IMR-90 (cell line): ENCODE data around the gene BCO2. TPM values are rescaled to one million over a fixed set of nuclear protein-coding genes. Genes with fewer than 3 reads are reported as not detected.

Experiments used
- ATAC-seq: fragments of 200-7000 bp; cut with Tn5 transposase; 2 replicates; pipeline ENCODE4 v1.9.1; 2020; ENCODE audit warnings: low read depth, mild to moderate bottlenecking, moderate library complexity
- BruUV-seq: library from RNA; stranded (reverse); fragments of 400-500 nt; replicated peaks from 2 replicates; lab custom pipeline; 2021; lab: Mats Ljungman, UMichigan
- CTCF ChIA-PET: fragments of 300-600 bp; formaldehyde crosslinking; extraction: SDS; loops from one replicate; lab custom pipeline; 2021; ENCODE audit warnings: antibody characterized with exemption; lab: Yijun Ruan, JAX
- POLR2A ChIA-PET: fragments of 300-600 bp; sonication (Branson Sonifier 250); formaldehyde crosslinking; loops from one replicate; lab custom pipeline; 2022; ENCODE audit warnings: antibody characterized with exemption; ENCODE audit not compliant: unreplicated experiment; lab: Charles Lee
- DNase-seq: peaks from one replicate; pipeline ENCODE4 v3.0.0; 2013
- H2AFZ ChIP-seq: replicated peaks from 2 replicates; pipeline ENCODE3; 2013; ENCODE audit warnings: low read length, mild to moderate bottlenecking; ENCODE audit not compliant: poor library complexity
- H2AK5ac ChIP-seq: 2 replicates; pipeline ENCODE4 v1.6.1; 2013; ENCODE audit warnings: low read depth, low read length, inconsistent platforms
- H2AK9ac ChIP-seq: replicated peaks from 2 replicates; pipeline ENCODE3; 2013; ENCODE audit warnings: mild to moderate bottlenecking, low read depth, low read length, moderate library complexity; ENCODE audit not compliant: poor library complexity
- H2BK120ac ChIP-seq: 2 replicates; pipeline ENCODE4 v1.6.1; 2013; ENCODE audit warnings: low read depth, low read length, inconsistent platforms
- H2BK15ac ChIP-seq: 3 replicates; pipeline ENCODE4 v1.6.1; 2013; ENCODE audit warnings: low read depth, low read length, inconsistent platforms
- H2BK20ac ChIP-seq: 2 replicates; pipeline ENCODE4 v1.6.1; 2013; ENCODE audit warnings: low read depth, mild to moderate bottlenecking, inconsistent platforms, low read length, moderate library complexity
- H2BK5ac ChIP-seq: 2 replicates; pipeline ENCODE4 v1.6.1; 2013; ENCODE audit warnings: mild to moderate bottlenecking, low read depth, low read length, inconsistent platforms; ENCODE audit not compliant: poor library complexity, severe bottlenecking
- H3K14ac ChIP-seq: replicated peaks from 2 replicates; pipeline ENCODE4 v1.6.1; 2013; ENCODE audit warnings: low read depth, low read length, inconsistent platforms
- H3K18ac ChIP-seq: 2 replicates; pipeline ENCODE4 v1.6.1; 2013; ENCODE audit warnings: low read depth, low read length, control low read depth
- H3K23ac ChIP-seq: 2 replicates; pipeline ENCODE4 v1.6.1; 2013; ENCODE audit warnings: low read depth, low read length, inconsistent platforms
- H3K27ac ChIP-seq: 2 replicates; pipeline ENCODE4 v1.5.1; 2013; ENCODE audit warnings: mild to moderate bottlenecking, control low read depth, low read length; ENCODE audit not compliant: insufficient read depth
- H3K27me3 ChIP-seq: 2 replicates; pipeline ENCODE4 v1.6.1; 2013; ENCODE audit warnings: low read length; ENCODE audit not compliant: control insufficient read depth, insufficient read depth
- H3K36me3 ChIP-seq: 2 replicates; pipeline ENCODE4 v1.6.1; 2013; ENCODE audit warnings: low read length, mixed read lengths; ENCODE audit not compliant: control insufficient read depth, insufficient read depth
- H3K4ac ChIP-seq: 2 replicates; pipeline ENCODE4 v1.6.1; 2013; ENCODE audit warnings: low read depth, low read length, inconsistent platforms
- H3K4me1 ChIP-seq: 2 replicates; pipeline ENCODE4 v1.6.1; 2013; ENCODE audit warnings: low read length, mixed read lengths; ENCODE audit not compliant: control insufficient read depth, insufficient read depth
- H3K4me2 ChIP-seq: 2 replicates; pipeline ENCODE4 v1.6.1; 2013; ENCODE audit warnings: low read depth, mild to moderate bottlenecking, control low read depth, low read length, moderate library complexity
- H3K4me3 ChIP-seq: 2 replicates; pipeline ENCODE4 v1.5.1; 2013; ENCODE audit warnings: low read depth, mild to moderate bottlenecking, control low read depth, low read length, moderate library complexity; ENCODE audit not compliant: insufficient read depth
- H3K56ac ChIP-seq: 2 replicates; pipeline ENCODE4 v1.6.1; 2013; ENCODE audit warnings: low read length, inconsistent platforms; ENCODE audit not compliant: insufficient read depth; ENCODE audit errors: extremely low read depth
- H3K79me1 ChIP-seq, 2 experiments: 2 replicates each; pipeline ENCODE4 v1.6.1; 2013; ENCODE audit warnings: low read length in 2 of 2, inconsistent platforms in 1 of 2, low read depth in 1 of 2
- H3K9ac ChIP-seq: 2 replicates; pipeline ENCODE4 v1.6.1; 2013; ENCODE audit warnings: low read depth, low read length, control low read depth
- H3K9me1 ChIP-seq: 2 replicates; pipeline ENCODE4 v1.6.1; 2013; ENCODE audit warnings: low read length, inconsistent platforms; ENCODE audit not compliant: insufficient read depth
- H3K9me3 ChIP-seq: 2 replicates; pipeline ENCODE4 v1.6.1; 2013; ENCODE audit warnings: low read length; ENCODE audit not compliant: control insufficient read depth, insufficient read depth
- H4K20me1 ChIP-seq: 2 replicates; pipeline ENCODE4 v1.6.1; 2013; ENCODE audit warnings: low read length, inconsistent platforms; ENCODE audit not compliant: insufficient read depth
- H4K5ac ChIP-seq: 2 replicates; pipeline ENCODE4 v1.6.1; 2013; ENCODE audit warnings: mild to moderate bottlenecking, low read depth, low read length, control low read depth
- H4K8ac ChIP-seq, 2 experiments: 2 replicates each; pipeline ENCODE4 v1.6.1; 2013; ENCODE audit warnings: low read depth in 2 of 2, low read length in 2 of 2, control low read depth in 1 of 2, inconsistent platforms in 1 of 2
- H4K91ac ChIP-seq: 2 replicates; pipeline ENCODE4 v1.6.1; 2013; ENCODE audit warnings: low read depth, low read length, inconsistent platforms; ENCODE audit not compliant: insufficient read depth
- BHLHE40 ChIP-seq: fragments of 150-350 bp; IDR thresholded peaks from 2 replicates; pipeline ENCODE4 v1.6.1; 2016; ENCODE audit warnings: mild to moderate bottlenecking, low read depth, low read length
- CEBPB ChIP-seq: IDR thresholded peaks from 2 replicates; pipeline ENCODE4 v1.6.1; 2012; ENCODE audit warnings: low read depth, low read length, improper control_type of control experiment
- CHD1 ChIP-seq: IDR thresholded peaks from 2 replicates; pipeline ENCODE4 v1.6.1; 2012; ENCODE audit warnings: low read depth, low read length, improper control_type of control experiment
- ELK1 ChIP-seq: fragments of 150-350 bp; IDR thresholded peaks from 2 replicates; pipeline ENCODE4 v1.6.1; 2016; ENCODE audit warnings: low read depth, mild to moderate bottlenecking, low read length, moderate library complexity, borderline replicate concordance
- FOS ChIP-seq: fragments of 150-350 bp; IDR thresholded peaks from 2 replicates; pipeline ENCODE4 v1.6.1; 2016; ENCODE audit warnings: low read depth, low read length
- MAFK ChIP-seq: IDR thresholded peaks from 2 replicates; pipeline ENCODE4 v1.6.1; 2012; ENCODE audit warnings: low read depth, low read length, improper control_type of control experiment
- MAZ ChIP-seq: IDR thresholded peaks from 2 replicates; pipeline ENCODE4 v1.6.1; 2012; ENCODE audit warnings: low read depth, mild to moderate bottlenecking, low read length, improper control_type of control experiment, moderate library complexity, borderline replicate concordance
- MXI1 ChIP-seq: IDR thresholded peaks from 2 replicates; pipeline ENCODE4 v1.6.1; 2012; ENCODE audit warnings: low read depth, mild to moderate bottlenecking, low read length, moderate library complexity, borderline replicate concordance
- NFE2L2 ChIP-seq: fragments of 150-350 bp; IDR thresholded peaks from 2 replicates; pipeline ENCODE4 v1.6.1; 2016; ENCODE audit warnings: low read depth, mild to moderate bottlenecking, low read length
- POLR2A ChIP-seq: IDR thresholded peaks from 2 replicates; pipeline ENCODE4 v1.6.1; 2012; ENCODE audit warnings: mild to moderate bottlenecking, low read depth, low read length
- RAD21 ChIP-seq: IDR thresholded peaks from 2 replicates; pipeline ENCODE4 v1.6.1; 2012; ENCODE audit warnings: low read length, improper control_type of control experiment
- RCOR1 ChIP-seq: IDR thresholded peaks from 2 replicates; pipeline ENCODE4 v1.6.1; 2012; ENCODE audit warnings: mild to moderate bottlenecking, low read length, improper control_type of control experiment; ENCODE audit not compliant: insufficient replicate concordance
- RFX5 ChIP-seq: IDR thresholded peaks from 2 replicates; pipeline ENCODE4 v1.8.0; 2012; ENCODE audit warnings: low read depth, mild to moderate bottlenecking, low read length, moderate library complexity
- SMC3 ChIP-seq: fragments of 150-350 bp; IDR thresholded peaks from 2 replicates; pipeline ENCODE4 v1.6.1; 2016; ENCODE audit warnings: low read depth, mild to moderate bottlenecking, antibody characterized with exemption, low read length, moderate library complexity
- WGBS, 2 experiments: methylation state at CpG; one replicate each; pipeline versions ENCODE4 v1.1.5 to v1.1.7; 2013; ENCODE audit warnings: missing lambda C conversion rate in 2 of 2; ENCODE audit not compliant: insufficient read length in 1 of 2; ENCODE audit errors: extremely low coverage in 2 of 2; 5-methylcytosine and 5-hydroxymethylcytosine counted together
- dilution Hi-C: fragments of 300-500 bp; cut with HindIII; formaldehyde crosslinking; loops from one replicate; pipeline ENCODE4 v1.14.3; 2018; ENCODE audit warnings: low sequenced_read_pairs; ENCODE audit not compliant: unreplicated experiment
- in situ Hi-C: fragments of 300-500 bp; cut with MboI; formaldehyde crosslinking; loops from 3 replicates; pipeline ENCODE4 v1.14.3; 2019; ENCODE audit warnings: low sequenced_read_pairs, inconsistent platforms, mixed read lengths
- intact Hi-C: fragments of 100-400 bp; cut with micrococcal nuclease; formaldehyde crosslinking; loops from 2 replicates; pipeline ENCODE4 v1.10.0; 2022
- polyA plus RNA-seq, 3 experiments: library from polyadenylated mRNA; depleted of rRNA; stranded (reverse); fragments of >200 nt; gene quantifications; 2 replicates each; pipeline ENCODE4 v1.2.3, GENCODE V29; 2012; ENCODE audit warnings: low replicate concordance in 1 of 3
- total RNA-seq: library from RNA; depleted of rRNA; stranded (reverse); fragments of >200 nt; gene quantifications from 2 replicates; pipeline ENCODE4 v1.2.3, GENCODE V29; 2012
- TF ChIP-seq, protein P1 (sequence below): conservative IDR thresholded peaks from 2 replicates; pipeline ENCODE4 v1.5.1; 2012; ENCODE audit warnings: mild to moderate bottlenecking, low read depth, low read length, improper control_type of control experiment
- TF ChIP-seq, protein P2 (sequence below): fragments of 150-350 bp; IDR thresholded peaks from 2 replicates; pipeline ENCODE4 v1.6.1; 2017; ENCODE audit warnings: mild to moderate bottlenecking, antibody characterized with exemption, low read length, low read depth

The BCO2 gene
- total and polyA plus RNA-seq, 2 of the 4 experiments (the other 2 are of a cell fraction), result 0.18 to 0.68 TPM

- H2BK120ac ChIP-seq, result no peak overlapping the region
- H3K4ac ChIP-seq, result no peak overlapping the region
- H3K9me1 ChIP-seq, result no peaks in the 10 kb centered on the region
- H3K79me1 ChIP-seq, result no peaks in the 10 kb centered on the region
- BruUV-seq, result no TSS peak
- no CpG with 5 or more reads among the region's 4 CpGs for WGBS, 2 experiments
- POLR2A ChIA-PET, result no interaction called here
- ATAC-seq (peak; percentile 38), DNase-seq (no peak)
- dilution Hi-C loops, result no loop called here
- peak overlapping the region; percentile 81 for H2AFZ ChIP-seq
- H3K27ac ChIP-seq, result no peak overlapping the region
- H3K56ac ChIP-seq, result no peak overlapping the region
- no peak overlapping the region for H4K91ac ChIP-seq
- peaks cover 3% of the 10 kb centered on the region; the same call in 1 of the 2 replicates for H3K27me3 ChIP-seq
- H3K9ac ChIP-seq, result peak overlapping the region; percentile 18; the same call in 1 of the 2 replicates
- H4K8ac ChIP-seq, result 0 out of 4 replicates have a peak overlapping the region, but pooled peaks of 1 of the 2 experiments have one; percentile 7
- peaks cover 4% of the 10 kb centered on the region; the same call in 1 of the 2 replicates for H3K4me1 ChIP-seq
- H4K5ac ChIP-seq, result no peak overlapping the region
- H3K23ac ChIP-seq, result no peak overlapping the region
- no peak overlapping the region for H2AK9ac ChIP-seq
- no peaks in the 10 kb centered on the region for H3K9me3 ChIP-seq
- no peaks in the 10 kb centered on the region for H3K36me3 ChIP-seq
- H2BK5ac ChIP-seq, result no peak overlapping the region
- no peaks in the 10 kb centered on the region for H4K20me1 ChIP-seq
- H2BK15ac ChIP-seq, result no peak overlapping the region; the same call in 2 of the 3 replicates
- no peak overlapping the region for H2BK20ac ChIP-seq
- no peak overlapping the region for H3K18ac ChIP-seq
- no peak overlapping the region for H2AK5ac ChIP-seq
- H3K4me2 ChIP-seq, result peak overlapping the region; percentile 93
- intact Hi-C loops, result loop anchor here (1.0 to 5.0 kb wide), 4 partner anchors 37 to 101 kb away; partner anchors contain the start of genes NKAPD1, PIH1D2, SDHD and TIMM8B
- CTCF ChIA-PET, result interaction anchor here (0.6 to 1.4 kb wide), 8 partner anchors 13 to 79 kb away, joined by 3 to 13 read pairs (median 4); no protein-coding TSS in a partner anchor
- in situ Hi-C loops, result no loop called here
- H3K4me3 ChIP-seq, result peak overlapping the region; percentile 37; the same call in 1 of the 2 replicates
- no peak overlapping the region for H3K14ac ChIP-seq
- no peak for TF ChIP-seq BHLHE40
- TF ChIP-seq CHD1, result no peak
- TF ChIP-seq, protein P1, sequence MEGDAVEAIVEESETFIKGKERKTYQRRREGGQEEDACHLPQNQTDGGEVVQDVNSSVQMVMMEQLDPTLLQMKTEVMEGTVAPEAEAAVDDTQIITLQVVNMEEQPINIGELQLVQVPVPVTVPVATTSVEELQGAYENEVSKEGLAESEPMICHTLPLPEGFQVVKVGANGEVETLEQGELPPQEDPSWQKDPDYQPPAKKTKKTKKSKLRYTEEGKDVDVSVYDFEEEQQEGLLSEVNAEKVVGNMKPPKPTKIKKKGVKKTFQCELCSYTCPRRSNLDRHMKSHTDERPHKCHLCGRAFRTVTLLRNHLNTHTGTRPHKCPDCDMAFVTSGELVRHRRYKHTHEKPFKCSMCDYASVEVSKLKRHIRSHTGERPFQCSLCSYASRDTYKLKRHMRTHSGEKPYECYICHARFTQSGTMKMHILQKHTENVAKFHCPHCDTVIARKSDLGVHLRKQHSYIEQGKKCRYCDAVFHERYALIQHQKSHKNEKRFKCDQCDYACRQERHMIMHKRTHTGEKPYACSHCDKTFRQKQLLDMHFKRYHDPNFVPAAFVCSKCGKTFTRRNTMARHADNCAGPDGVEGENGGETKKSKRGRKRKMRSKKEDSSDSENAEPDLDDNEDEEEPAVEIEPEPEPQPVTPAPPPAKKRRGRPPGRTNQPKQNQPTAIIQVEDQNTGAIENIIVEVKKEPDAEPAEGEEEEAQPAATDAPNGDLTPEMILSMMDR, result no peak
- no peak for TF ChIP-seq ELK1
- no peak for TF ChIP-seq POLR2A
- no peak for TF ChIP-seq MAZ
- no peak for TF ChIP-seq MXI1
- TF ChIP-seq RAD21, result no peak
- no peak for TF ChIP-seq CEBPB
- TF ChIP-seq, protein P2, sequence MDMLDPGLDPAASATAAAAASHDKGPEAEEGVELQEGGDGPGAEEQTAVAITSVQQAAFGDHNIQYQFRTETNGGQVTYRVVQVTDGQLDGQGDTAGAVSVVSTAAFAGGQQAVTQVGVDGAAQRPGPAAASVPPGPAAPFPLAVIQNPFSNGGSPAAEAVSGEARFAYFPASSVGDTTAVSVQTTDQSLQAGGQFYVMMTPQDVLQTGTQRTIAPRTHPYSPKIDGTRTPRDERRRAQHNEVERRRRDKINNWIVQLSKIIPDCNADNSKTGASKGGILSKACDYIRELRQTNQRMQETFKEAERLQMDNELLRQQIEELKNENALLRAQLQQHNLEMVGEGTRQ, result no peak
- no peak for TF ChIP-seq RCOR1
- no peak for TF ChIP-seq SMC3
- no peak for TF ChIP-seq MAFK
- no peak for TF ChIP-seq NFE2L2
- TF ChIP-seq FOS, result no peak
- no peak for TF ChIP-seq RFX5
Observed at GRCh38 chr11:112175599-112175952, 264 bp downstream of the BCO2 start.
